ENCODE results near the gene IDH3A.

Gene IDH3A

GRCh38 chr15:78110096-78110495 lies 39.1 kb upstream of the IDH3A start:
- no peaks in the 10 kb centered on the region for H3K9me3 ChIP-seq (ENCODE audit: control extremely low read depth in 1 of 5, control insufficient read depth in 4 of 5, insufficient read depth in 2 of 5, low read depth in 1 of 5, low read length in 4 of 5)
- DNase-seq, result no peak
- ChIA-PET POLR2A (no interaction called here), CTCF (interaction anchor here (0.7 to 11.6 kb wide), 18 partner anchors 12 to 205 kb away, joined by 3 to 165 read pairs (median 12); partner anchors contain the start of gene SH2D7)
- no peak overlapping the region for H3K4me3 ChIP-seq (ENCODE audit: control insufficient read depth in 1 of 7, extremely low read depth in 1 of 7, insufficient read depth in 4 of 7, low read depth in 2 of 7, low read length in 6 of 7)
- peaks cover 0 to 12% (median under 1%) of the 10 kb centered on the region in 4 experiments for H3K4me1 ChIP-seq (ENCODE audit: control extremely low read depth in 1 of 4, control insufficient read depth in 4 of 4, insufficient read depth in 4 of 4, low read length in 3 of 4)
- WGBS (ENCODE audit: insufficient coverage), result 97% methylated on average over 6 of the region's 6 CpGs
- no peaks in the 10 kb centered on the region for H3K27me3 ChIP-seq (replicated peaks in 2 of 5; ENCODE audit: control insufficient read depth in 4 of 5, insufficient read depth in 5 of 5, low read length in 4 of 5)
- no peak overlapping the region for H3K27ac ChIP-seq (ENCODE audit: insufficient read depth in 1 of 2, low read depth in 1 of 2, low read length in 2 of 2, poor library complexity in 1 of 2, severe bottlenecking in 2 of 2)
- H3K36me3 ChIP-seq (ENCODE audit: control insufficient read depth in 4 of 4, insufficient read depth in 4 of 4, low read length in 3 of 4), result no peaks in the 10 kb centered on the region

- 96% methylated on average over 9 of the region's 10 CpGs for WGBS (ENCODE audit: insufficient coverage)
- Histone ChIP-seq H3K36me3 (ENCODE audit: control insufficient read depth in 4 of 4, insufficient read depth in 4 of 4, low read length in 3 of 4) (no peaks in the 10 kb centered on the region), H3K27ac (ENCODE audit: insufficient read depth in 1 of 2, low read depth in 1 of 2, low read length in 2 of 2, poor library complexity in 1 of 2, severe bottlenecking in 2 of 2) (no peak overlapping the region), H3K4me3 (ENCODE audit: control insufficient read depth in 1 of 7, extremely low read depth in 1 of 7, insufficient read depth in 4 of 7, low read depth in 2 of 7, low read length in 6 of 7) (no peak overlapping the region), H3K4me1 (ENCODE audit: control extremely low read depth in 1 of 4, control insufficient read depth in 4 of 4, insufficient read depth in 4 of 4, low read length in 3 of 4) (peaks cover 0 to 3% (median 0%) of the 10 kb centered on the region in 4 experiments), H3K9me3 (ENCODE audit: control extremely low read depth in 1 of 5, control insufficient read depth in 4 of 5, insufficient read depth in 2 of 5, low read depth in 1 of 5, low read length in 4 of 5) (no peaks in the 10 kb centered on the region), H3K27me3 (replicated peaks in 2 of 5; ENCODE audit: control insufficient read depth in 4 of 5, insufficient read depth in 5 of 5, low read length in 4 of 5) (no peaks in the 10 kb centered on the region)
- ChIA-PET CTCF (interaction anchor here (1.0 to 11.6 kb wide), 14 partner anchors 16 to 206 kb away, joined by 3 to 165 read pairs (median 11); no protein-coding TSS in a partner anchor), POLR2A (no interaction called here)
- DNase-seq, result no peak
Measured at GRCh38 chr15:78110916-78111475, 38.2 kb upstream of the IDH3A start.

- no peak overlapping the region for H3K27ac ChIP-seq (ENCODE audit: insufficient read depth in 1 of 2, low read depth in 1 of 2, low read length in 2 of 2, poor library complexity in 1 of 2, severe bottlenecking in 2 of 2)
- ChIA-PET POLR2A (no interaction called here), CTCF (interaction anchor here (0.8 to 11.6 kb wide), 17 partner anchors 10 to 495 kb away, joined by 3 to 165 read pairs (median 5); partner anchors contain the start of gene CIB2)
- H3K27me3 ChIP-seq (replicated peaks in 2 of 5; ENCODE audit: control insufficient read depth in 4 of 5, insufficient read depth in 5 of 5, low read length in 4 of 5), result no peaks in the 10 kb centered on the region
- 93% methylated on average over 2 of the region's 3 CpGs for WGBS (ENCODE audit: insufficient coverage)
- H3K36me3 ChIP-seq (ENCODE audit: control insufficient read depth in 4 of 4, insufficient read depth in 4 of 4, low read length in 3 of 4), result no peaks in the 10 kb centered on the region
- no peak overlapping the region for H3K4me3 ChIP-seq (ENCODE audit: control insufficient read depth in 1 of 7, extremely low read depth in 1 of 7, insufficient read depth in 4 of 7, low read depth in 2 of 7, low read length in 6 of 7)
- H3K9me3 ChIP-seq (ENCODE audit: control extremely low read depth in 1 of 5, control insufficient read depth in 4 of 5, insufficient read depth in 2 of 5, low read depth in 1 of 5, low read length in 4 of 5), result no peaks in the 10 kb centered on the region
- DNase-seq, result no peak
- H3K4me1 ChIP-seq (ENCODE audit: control extremely low read depth in 1 of 4, control insufficient read depth in 4 of 4, insufficient read depth in 4 of 4, low read length in 3 of 4), result peaks cover 0 to 2% (median 0%) of the 10 kb centered on the region in 4 experiments
Measured at GRCh38 chr15:78111788-78112187, 37.4 kb upstream of the IDH3A start.

- H3K27ac ChIP-seq (ENCODE audit: insufficient read depth in 1 of 2, low read depth in 1 of 2, low read length in 2 of 2, poor library complexity in 1 of 2, severe bottlenecking in 2 of 2), result no peak overlapping the region
- peaks cover 0 to 2% (median 0%) of the 10 kb centered on the region in 4 experiments for H3K4me1 ChIP-seq (ENCODE audit: control extremely low read depth in 1 of 4, control insufficient read depth in 4 of 4, insufficient read depth in 4 of 4, low read length in 3 of 4)
- DNase-seq, result no peak
- CTCF ChIA-PET, result interaction anchor here (0.6 to 11.6 kb wide), 19 partner anchors 11 to 494 kb away, joined by 3 to 165 read pairs (median 5); partner anchors contain the start of gene CIB2
- H3K9me3 ChIP-seq (ENCODE audit: control extremely low read depth in 1 of 5, control insufficient read depth in 4 of 5, insufficient read depth in 2 of 5, low read depth in 1 of 5, low read length in 4 of 5), result no peaks in the 10 kb centered on the region
- no peaks in the 10 kb centered on the region for H3K36me3 ChIP-seq (ENCODE audit: control insufficient read depth in 4 of 4, insufficient read depth in 4 of 4, low read length in 3 of 4)
- H3K27me3 ChIP-seq (replicated peaks in 2 of 5; ENCODE audit: control insufficient read depth in 4 of 5, insufficient read depth in 5 of 5, low read length in 4 of 5), result no peaks in the 10 kb centered on the region
- 100% methylated on average over 1 of the region's 3 CpGs for WGBS (ENCODE audit: insufficient coverage)
- no peak overlapping the region for H3K4me3 ChIP-seq (ENCODE audit: control insufficient read depth in 1 of 7, extremely low read depth in 1 of 7, insufficient read depth in 4 of 7, low read depth in 2 of 7, low read length in 6 of 7)
- POLR2A ChIA-PET, result no interaction called here
Measured at GRCh38 chr15:78112551-78112950, 36.6 kb upstream of the IDH3A start.

GRCh38 chr15:78120523-78120922 lies 28.6 kb upstream of the IDH3A start:
- H3K4me3 ChIP-seq (ENCODE audit: control insufficient read depth in 1 of 7, extremely low read depth in 1 of 7, insufficient read depth in 4 of 7, low read depth in 2 of 7, low read length in 6 of 7), result no peak overlapping the region
- no peaks in the 10 kb centered on the region for H3K27me3 ChIP-seq (replicated peaks in 2 of 5; ENCODE audit: control insufficient read depth in 4 of 5, insufficient read depth in 5 of 5, low read length in 4 of 5)
- ChIA-PET POLR2A (no interaction called here), CTCF (interaction anchor here (1.1 to 5.0 kb wide), 3 partner anchors 11 to 75 kb away, joined by 3 to 30 read pairs (median 3); partner anchors contain the start of gene CIB2)
- no peak overlapping the region for H3K27ac ChIP-seq (ENCODE audit: insufficient read depth in 1 of 2, low read depth in 1 of 2, low read length in 2 of 2, poor library complexity in 1 of 2, severe bottlenecking in 2 of 2)
- no peak for DNase-seq
- no peaks in the 10 kb centered on the region for H3K9me3 ChIP-seq (ENCODE audit: control extremely low read depth in 1 of 5, control insufficient read depth in 4 of 5, insufficient read depth in 2 of 5, low read depth in 1 of 5, low read length in 4 of 5)
- WGBS (ENCODE audit: insufficient coverage), result 95% methylated on average over 3 of the region's 5 CpGs
- no peaks in the 10 kb centered on the region for H3K36me3 ChIP-seq (ENCODE audit: control insufficient read depth in 4 of 4, insufficient read depth in 4 of 4, low read length in 3 of 4)
- no peaks in the 10 kb centered on the region for H3K4me1 ChIP-seq (ENCODE audit: control extremely low read depth in 1 of 4, control insufficient read depth in 4 of 4, insufficient read depth in 4 of 4, low read length in 3 of 4)

GRCh38 chr15:78125267-78125666 lies 23.9 kb upstream of the IDH3A start:
- no peak for DNase-seq
- no peaks in the 10 kb centered on the region for H3K27me3 ChIP-seq (replicated peaks in 2 of 5; ENCODE audit: control insufficient read depth in 4 of 5, insufficient read depth in 5 of 5, low read length in 4 of 5)
- no peaks in the 10 kb centered on the region for H3K4me1 ChIP-seq (ENCODE audit: control extremely low read depth in 1 of 4, control insufficient read depth in 4 of 4, insufficient read depth in 4 of 4, low read length in 3 of 4)
- 81% methylated on average over 3 of the region's 3 CpGs for WGBS (ENCODE audit: insufficient coverage)
- no peaks in the 10 kb centered on the region for H3K36me3 ChIP-seq (ENCODE audit: control insufficient read depth in 4 of 4, insufficient read depth in 4 of 4, low read length in 3 of 4)
- H3K4me3 ChIP-seq (ENCODE audit: control insufficient read depth in 1 of 7, extremely low read depth in 1 of 7, insufficient read depth in 4 of 7, low read depth in 2 of 7, low read length in 6 of 7), result no peak overlapping the region
- no peaks in the 10 kb centered on the region for H3K9me3 ChIP-seq (ENCODE audit: control extremely low read depth in 1 of 5, control insufficient read depth in 4 of 5, insufficient read depth in 2 of 5, low read depth in 1 of 5, low read length in 4 of 5)
- CTCF ChIA-PET, result interaction anchor here (1.2 to 2.5 kb wide), 2 partner anchors 116 to 125 kb away, joined by 3 to 6 read pairs; no protein-coding TSS in a partner anchor
- no peak overlapping the region for H3K27ac ChIP-seq (ENCODE audit: insufficient read depth in 1 of 2, low read depth in 1 of 2, low read length in 2 of 2, poor library complexity in 1 of 2, severe bottlenecking in 2 of 2)
- POLR2A ChIA-PET, result no interaction called here

GRCh38 chr15:78127882-78128281 lies 21.3 kb upstream of the IDH3A start:
- Histone ChIP-seq H3K27me3 (replicated peaks in 2 of 5; ENCODE audit: control insufficient read depth in 4 of 5, insufficient read depth in 5 of 5, low read length in 4 of 5) (peaks cover 0 to 1% (median 0%) of the 10 kb centered on the region in 5 experiments), H3K9me3 (ENCODE audit: control extremely low read depth in 1 of 5, control insufficient read depth in 4 of 5, insufficient read depth in 2 of 5, low read depth in 1 of 5, low read length in 4 of 5) (no peaks in the 10 kb centered on the region), H3K4me1 (ENCODE audit: control extremely low read depth in 1 of 4, control insufficient read depth in 4 of 4, insufficient read depth in 4 of 4, low read length in 3 of 4) (peaks cover 4 to 16% (median 13%) of the 10 kb centered on the region in 4 experiments), H3K36me3 (ENCODE audit: control insufficient read depth in 4 of 4, insufficient read depth in 4 of 4, low read length in 3 of 4) (no peaks in the 10 kb centered on the region), H3K4me3 (ENCODE audit: control insufficient read depth in 1 of 7, extremely low read depth in 1 of 7, insufficient read depth in 4 of 7, low read depth in 2 of 7, low read length in 6 of 7) (no peak overlapping the region), H3K27ac (ENCODE audit: insufficient read depth in 1 of 2, low read depth in 1 of 2, low read length in 2 of 2, poor library complexity in 1 of 2, severe bottlenecking in 2 of 2) (no peak overlapping the region)
- ChIA-PET POLR2A (no interaction called here), CTCF (interaction anchor here (1.1 to 2.8 kb wide), 7 partner anchors 10 to 112 kb away, joined by 3 to 18 read pairs (median 3); no protein-coding TSS in a partner anchor)
- DNase-seq, result no peak
- WGBS (ENCODE audit: insufficient coverage), result no CpG with 5 or more reads among the region's 2 CpGs
